ENCODE measurements around the gene WSB1. TPM values are rescaled to one million over a fixed set of nuclear protein-coding genes. Genes with fewer than 3 reads are reported as not detected.

The WSB1 gene
- total and polyA plus RNA-seq, 2 experiments from 2014 or later = 101 to 108 TPM

DNA sequence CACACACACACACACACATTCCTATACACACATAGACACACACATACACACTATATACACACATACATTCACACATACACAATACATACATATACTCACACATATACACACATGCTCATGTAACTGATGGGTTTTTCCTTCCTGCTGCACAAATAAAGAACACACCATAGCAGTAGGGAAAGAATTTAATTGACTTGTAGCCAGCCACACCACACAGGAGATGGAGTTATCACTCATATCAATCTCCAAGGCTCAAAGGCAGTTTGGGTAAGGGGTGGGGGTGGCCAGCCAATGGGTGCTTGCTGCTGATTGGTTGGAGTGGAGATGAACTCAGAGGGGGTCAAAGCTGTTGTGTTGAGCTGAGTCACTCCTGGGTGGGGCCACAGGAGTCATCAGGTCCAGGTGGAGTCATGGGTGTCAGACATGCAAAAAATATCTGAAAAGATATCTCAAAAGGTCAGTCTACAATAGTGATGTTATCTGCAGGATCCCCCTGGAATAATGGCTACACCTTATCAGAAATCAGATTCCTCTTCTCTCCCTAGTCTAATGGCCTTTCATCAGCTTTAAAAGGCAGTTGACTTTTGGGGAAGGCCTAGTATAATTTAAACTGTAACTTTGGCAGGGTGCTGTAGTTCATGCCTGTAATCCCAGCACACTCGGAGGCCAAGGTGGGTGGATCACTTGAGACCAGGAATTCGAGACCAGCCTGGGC lies 46.1 kb downstream of the WSB1 start (continued):
- no peak for TF ChIP-seq JUNB (IDR thresholded peaks at IDR 0.05; ENCODE audit: unreplicated experiment)
- TF ChIP-seq POLR2AphosphoS5 (IDR thresholded peaks at IDR 0.05; ENCODE audit: low read depth) = no peak
- TF ChIP-seq REST (IDR thresholded peaks at IDR 0.05; ENCODE audit: unreplicated experiment) = no peak
- no peak for TF ChIP-seq ZNF114 (CRISPR knock-in tag; IDR thresholded peaks at IDR 0.05)
- TF ChIP-seq, protein P1, sequence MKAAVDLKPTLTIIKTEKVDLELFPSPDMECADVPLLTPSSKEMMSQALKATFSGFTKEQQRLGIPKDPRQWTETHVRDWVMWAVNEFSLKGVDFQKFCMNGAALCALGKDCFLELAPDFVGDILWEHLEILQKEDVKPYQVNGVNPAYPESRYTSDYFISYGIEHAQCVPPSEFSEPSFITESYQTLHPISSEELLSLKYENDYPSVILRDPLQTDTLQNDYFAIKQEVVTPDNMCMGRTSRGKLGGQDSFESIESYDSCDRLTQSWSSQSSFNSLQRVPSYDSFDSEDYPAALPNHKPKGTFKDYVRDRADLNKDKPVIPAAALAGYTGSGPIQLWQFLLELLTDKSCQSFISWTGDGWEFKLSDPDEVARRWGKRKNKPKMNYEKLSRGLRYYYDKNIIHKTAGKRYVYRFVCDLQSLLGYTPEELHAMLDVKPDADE (IDR thresholded peaks at IDR 0.05) = no peak
- no peak for TF ChIP-seq CREB1 (CRISPR knock-in tag; IDR thresholded peaks at IDR 0.05; ENCODE audit: low read depth)
- no peak for TF ChIP-seq ZNF331 (CRISPR knock-in tag; IDR thresholded peaks at IDR 0.05; ENCODE audit: low read depth)
- TF ChIP-seq EZH2phosphoT487 (IDR thresholded peaks at IDR 0.05; ENCODE audit: unreplicated experiment) = no peak
- TF ChIP-seq, protein P2, sequence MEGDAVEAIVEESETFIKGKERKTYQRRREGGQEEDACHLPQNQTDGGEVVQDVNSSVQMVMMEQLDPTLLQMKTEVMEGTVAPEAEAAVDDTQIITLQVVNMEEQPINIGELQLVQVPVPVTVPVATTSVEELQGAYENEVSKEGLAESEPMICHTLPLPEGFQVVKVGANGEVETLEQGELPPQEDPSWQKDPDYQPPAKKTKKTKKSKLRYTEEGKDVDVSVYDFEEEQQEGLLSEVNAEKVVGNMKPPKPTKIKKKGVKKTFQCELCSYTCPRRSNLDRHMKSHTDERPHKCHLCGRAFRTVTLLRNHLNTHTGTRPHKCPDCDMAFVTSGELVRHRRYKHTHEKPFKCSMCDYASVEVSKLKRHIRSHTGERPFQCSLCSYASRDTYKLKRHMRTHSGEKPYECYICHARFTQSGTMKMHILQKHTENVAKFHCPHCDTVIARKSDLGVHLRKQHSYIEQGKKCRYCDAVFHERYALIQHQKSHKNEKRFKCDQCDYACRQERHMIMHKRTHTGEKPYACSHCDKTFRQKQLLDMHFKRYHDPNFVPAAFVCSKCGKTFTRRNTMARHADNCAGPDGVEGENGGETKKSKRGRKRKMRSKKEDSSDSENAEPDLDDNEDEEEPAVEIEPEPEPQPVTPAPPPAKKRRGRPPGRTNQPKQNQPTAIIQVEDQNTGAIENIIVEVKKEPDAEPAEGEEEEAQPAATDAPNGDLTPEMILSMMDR (conservative IDR thresholded peaks at IDR 0.05; ENCODE audit: low read depth in 2 of 2) = no peak
- TF ChIP-seq STAT1 (IDR thresholded peaks at IDR 0.05; ENCODE audit: unreplicated experiment) = no peak

DNA sequence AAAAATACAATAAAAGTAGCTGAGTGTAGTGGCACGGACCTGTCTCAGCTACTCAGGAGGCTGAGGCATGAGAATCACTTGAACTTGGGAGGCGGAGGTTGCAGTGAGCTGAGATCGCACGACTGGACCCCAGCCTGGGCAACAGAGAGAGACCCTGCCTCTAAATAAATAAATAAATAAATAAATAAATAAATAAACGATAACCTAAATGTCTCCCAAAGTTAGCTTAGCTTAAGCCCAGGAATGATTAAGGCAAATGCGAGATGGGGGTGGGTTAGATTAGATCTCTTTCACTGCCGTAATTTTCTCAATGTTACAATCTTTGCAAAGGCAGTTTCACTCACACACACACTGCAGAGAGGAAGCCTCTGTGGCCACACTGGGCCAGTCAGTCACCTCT lies 46.7 kb downstream of the WSB1 start:
- H3K36me3 ChIP-seq (ENCODE audit: insufficient read depth) = no peaks in the 10 kb centered on the region
- H3K9me2 ChIP-seq (ENCODE audit: insufficient read depth) = 0 out of 2 replicates have a peak, but pooled peaks cover 6% of the 10 kb centered on the region
- no peak overlapping the region; the same call in 1 of the 2 replicates for H3K27ac Mint-ChIP-seq
- H3K4me2 ChIP-seq = no peak overlapping the region
- H3K79me2 ChIP-seq (replicated peaks; ENCODE audit: insufficient read depth) = no peaks in the 10 kb centered on the region
- no peak overlapping the region for H3K27ac ChIP-seq (ENCODE audit: low read depth)
- H3K4me1 ChIP-seq (ENCODE audit: insufficient read depth) = peaks cover 38% of the 10 kb centered on the region
- no peak overlapping the region for H3K4me3 ChIP-seq
- ATAC-seq = no peak
- DNase-seq (ENCODE audit: low spot score) = no peak
- H3K27me3 Mint-ChIP-seq (ENCODE audit: insufficient read depth, low read depth, poor library complexity) = peaks cover 13% of the 10 kb centered on the region
- no peaks in the 10 kb centered on the region for H3K36me3 Mint-ChIP-seq (ENCODE audit: low read depth)
- H4K20me1 ChIP-seq (replicated peaks; ENCODE audit: insufficient read depth) = no peaks in the 10 kb centered on the region
- no peak overlapping the region for H3K4me3 Mint-ChIP-seq
- no peaks in the 10 kb centered on the region for H3K9me3 Mint-ChIP-seq
- H3K4me1 Mint-ChIP-seq = peaks cover 68% of the 10 kb centered on the region
- peak overlapping the region; percentile 70; the same call in 1 of the 2 replicates for H2AFZ ChIP-seq
- no peaks in the 10 kb centered on the region for H3K27me3 ChIP-seq (ENCODE audit: insufficient read depth)
- peaks cover 5% of the 10 kb centered on the region; the same call in 1 of the 2 replicates for H3F3A ChIP-seq (replicated peaks; ENCODE audit: low read depth)
- TF ChIP-seq POLR2AphosphoS5 (IDR thresholded peaks at IDR 0.05; ENCODE audit: low read depth) (no peak), JUNB (IDR thresholded peaks at IDR 0.05; ENCODE audit: unreplicated experiment) (no peak), ZNF462 (CRISPR knock-in tag; IDR thresholded peaks at IDR 0.05) (no peak)

Measured in GM23338 (cell line).